ENCODE measurements around the gene PANK4.
A peak's percentile ranks its signal among the peaks of the same experiment; 100 is the strongest.

PANK4 gene

GRCh38 chr1:2523191-2523890 is 3.1 kb downstream of the PANK4 start:
- H3K4me1 Mint-ChIP-seq, result peaks cover 31 to 44% of the 10 kb centered on the region in 2 donors
- H3K36me3 Mint-ChIP-seq, result peaks cover 18 to 24% of the 10 kb centered on the region in 2 donors
- H3K9me3 Mint-ChIP-seq, result no peaks in the 10 kb centered on the region
- no peak for ATAC-seq (replicated peaks)
- peak overlapping the region; percentile 37 for H3K27ac Mint-ChIP-seq
- H3K27me3 Mint-ChIP-seq, result no peaks in the 10 kb centered on the region
- H3K4me3 Mint-ChIP-seq, result no peak overlapping the region
- DNase-seq, result no peak

- peaks cover 25 to 38% of the 10 kb centered on the region in 2 donors for H3K4me1 Mint-ChIP-seq
- ATAC-seq (replicated peaks), result no peak
- H3K9me3 Mint-ChIP-seq, result no peaks in the 10 kb centered on the region
- H3K4me3 Mint-ChIP-seq, result no peak overlapping the region
- H3K36me3 Mint-ChIP-seq, result peaks cover 25 to 31% of the 10 kb centered on the region in 2 donors
- H3K27me3 Mint-ChIP-seq, result no peaks in the 10 kb centered on the region
- H3K27ac Mint-ChIP-seq, result no peak overlapping the region
- no peak for DNase-seq
These were observed 4.2 kb downstream of the PANK4 start for GRCh38 chr1:2522230-2522629.

GRCh38 chr1:2520806-2521205 is 5.6 kb downstream of the PANK4 start:
- DNase-seq (no peak), ATAC-seq (replicated peaks) (no peak)
- Mint-ChIP-seq H3K4me1 (peaks cover 19 to 32% of the 10 kb centered on the region in 2 donors), H3K4me3 (no peak overlapping the region), H3K9me3 (no peaks in the 10 kb centered on the region), H3K27me3 (no peaks in the 10 kb centered on the region), H3K36me3 (peaks cover 32 to 40% of the 10 kb centered on the region in 2 donors), H3K27ac (no peak overlapping the region)

GRCh38 chr1:2520206-2520605 is 6.2 kb downstream of the PANK4 start:
- Mint-ChIP-seq H3K9me3 (no peaks in the 10 kb centered on the region), H3K4me3 (no peak overlapping the region), H3K27ac (no peak overlapping the region), H3K27me3 (no peaks in the 10 kb centered on the region), H3K4me1 (peaks cover 18 to 29% of the 10 kb centered on the region in 2 donors), H3K36me3 (peaks cover 34 to 44% of the 10 kb centered on the region in 2 donors)
- ATAC-seq (replicated peaks) (no peak), DNase-seq (no peak)

- no peaks in the 10 kb centered on the region for H3K9me3 Mint-ChIP-seq
- no peak overlapping the region for H3K27ac Mint-ChIP-seq
- DNase-seq (no peak), ATAC-seq (replicated peaks) (no peak)
- no peak overlapping the region for H3K4me3 Mint-ChIP-seq
- peaks cover 33 to 40% of the 10 kb centered on the region in 2 donors for H3K36me3 Mint-ChIP-seq
- peaks cover 13 to 24% of the 10 kb centered on the region in 2 donors for H3K4me1 Mint-ChIP-seq
- H3K27me3 Mint-ChIP-seq, result no peaks in the 10 kb centered on the region
These were observed 6.7 kb downstream of the PANK4 start for GRCh38 chr1:2519729-2520128.

GRCh38 chr1:2519029-2519685 is 7.2 kb downstream of the PANK4 start:
- Mint-ChIP-seq H3K9me3 (no peaks in the 10 kb centered on the region), H3K4me3 (no peak overlapping the region), H3K36me3 (peaks cover 33 to 40% of the 10 kb centered on the region in 2 donors), H3K4me1 (peaks cover 8 to 18% of the 10 kb centered on the region in 2 donors), H3K27ac (no peak overlapping the region), H3K27me3 (no peaks in the 10 kb centered on the region)
- no peak for DNase-seq
- ATAC-seq (replicated peaks), result no peak

- Mint-ChIP-seq H3K27me3 (no peaks in the 10 kb centered on the region), H3K9me3 (no peaks in the 10 kb centered on the region), H3K36me3 (peaks cover 36 to 44% of the 10 kb centered on the region in 2 donors), H3K4me3 (no peak overlapping the region), H3K4me1 (peaks cover 3 to 12% of the 10 kb centered on the region in 2 donors), H3K27ac (no peak overlapping the region)
- DNase-seq, result no peak
- no peak for ATAC-seq (replicated peaks)
These were observed 7.9 kb downstream of the PANK4 start for GRCh38 chr1:2518528-2518927.

- peaks cover 38 to 48% of the 10 kb centered on the region in 2 donors for H3K36me3 Mint-ChIP-seq
- no peaks in the 10 kb centered on the region for H3K27me3 Mint-ChIP-seq
- no peak overlapping the region for H3K27ac Mint-ChIP-seq
These were observed 8.4 kb downstream of the PANK4 start for GRCh38 chr1:2517966-2518365.

GRCh38 chr1:2516946-2517345 is 9.4 kb downstream of the PANK4 start:
- ATAC-seq (replicated peaks) (no peak), DNase-seq (no peak)
- H3K4me3 Mint-ChIP-seq, result no peak overlapping the region
- no peak overlapping the region for H3K27ac Mint-ChIP-seq
- H3K27me3 Mint-ChIP-seq, result no peaks in the 10 kb centered on the region
- H3K36me3 Mint-ChIP-seq, result peaks cover 45 to 50% of the 10 kb centered on the region in 2 donors
- H3K9me3 Mint-ChIP-seq, result no peaks in the 10 kb centered on the region
- H3K4me1 Mint-ChIP-seq, result no peaks in the 10 kb centered on the region

More at GRCh38 chr1:2517966-2518365, 8.4 kb downstream of the PANK4 start:
- DNase-seq (no peak), ATAC-seq (replicated peaks) (no peak)
- Mint-ChIP-seq H3K4me1 (peaks cover 3 to 6% of the 10 kb centered on the region in 2 donors), H3K9me3 (no peaks in the 10 kb centered on the region), H3K4me3 (no peak overlapping the region)

GRCh38 chr1:2516124-2516523 is 10.3 kb downstream of the PANK4 start:
- H3K27ac Mint-ChIP-seq, result no peak overlapping the region
- no peak for ATAC-seq (replicated peaks)
- DNase-seq, result no peak
- H3K4me1 Mint-ChIP-seq, result no peaks in the 10 kb centered on the region
- H3K27me3 Mint-ChIP-seq, result no peaks in the 10 kb centered on the region
- H3K36me3 Mint-ChIP-seq, result peaks cover 46 to 55% of the 10 kb centered on the region in 2 donors
- no peak overlapping the region for H3K4me3 Mint-ChIP-seq
- H3K9me3 Mint-ChIP-seq, result no peaks in the 10 kb centered on the region

- Mint-ChIP-seq H3K27me3 (no peaks in the 10 kb centered on the region), H3K4me3 (no peak overlapping the region), H3K9me3 (no peaks in the 10 kb centered on the region), H3K36me3 (peaks cover 42 to 52% of the 10 kb centered on the region in 2 donors), H3K27ac (no peak overlapping the region), H3K4me1 (no peaks in the 10 kb centered on the region)
- no peak for ATAC-seq (replicated peaks)
- no peak for DNase-seq
These were observed 10.7 kb downstream of the PANK4 start for GRCh38 chr1:2515763-2516080.

- Mint-ChIP-seq H3K9me3 (no peaks in the 10 kb centered on the region), H3K27me3 (no peaks in the 10 kb centered on the region), H3K27ac (no peak overlapping the region), H3K4me1 (no peaks in the 10 kb centered on the region), H3K36me3 (peaks cover 46 to 53% of the 10 kb centered on the region in 2 donors), H3K4me3 (no peak overlapping the region)
- DNase-seq (no peak), ATAC-seq (replicated peaks) (no peak)
These were observed 11.3 kb downstream of the PANK4 start for GRCh38 chr1:2514863-2515762.

GRCh38 chr1:2513939-2514652 is 12.3 kb downstream of the PANK4 start:
- H3K9me3 Mint-ChIP-seq, result no peaks in the 10 kb centered on the region
- ATAC-seq (replicated peaks) (no peak), DNase-seq (no peak)
- H3K36me3 Mint-ChIP-seq, result peaks cover 55 to 56% of the 10 kb centered on the region in 2 donors
- no peaks in the 10 kb centered on the region for H3K27me3 Mint-ChIP-seq
- H3K27ac Mint-ChIP-seq, result no peak overlapping the region
- H3K4me3 Mint-ChIP-seq, result peak overlapping the region in 1 of 2 donors; percentile 41
- no peaks in the 10 kb centered on the region for H3K4me1 Mint-ChIP-seq

GRCh38 chr1:2512862-2513421 is 13.5 kb downstream of the PANK4 start:
- Mint-ChIP-seq H3K9me3 (no peaks in the 10 kb centered on the region), H3K27ac (no peak overlapping the region), H3K4me1 (no peaks in the 10 kb centered on the region), H3K4me3 (no peak overlapping the region), H3K27me3 (no peaks in the 10 kb centered on the region), H3K36me3 (peaks cover 49 to 50% of the 10 kb centered on the region in 2 donors)
- no peak for DNase-seq
- no peak for ATAC-seq (replicated peaks)
